ENCODE data around the gene FBXL7. TPM values are rescaled to one million over a fixed set of nuclear protein-coding genes. Genes with fewer than 3 reads are reported as not detected.

Gene FBXL7
- total and polyA plus RNA-seq, 12 donors, result 8.7 to 33.4 (median 23.5) TPM

DNA sequence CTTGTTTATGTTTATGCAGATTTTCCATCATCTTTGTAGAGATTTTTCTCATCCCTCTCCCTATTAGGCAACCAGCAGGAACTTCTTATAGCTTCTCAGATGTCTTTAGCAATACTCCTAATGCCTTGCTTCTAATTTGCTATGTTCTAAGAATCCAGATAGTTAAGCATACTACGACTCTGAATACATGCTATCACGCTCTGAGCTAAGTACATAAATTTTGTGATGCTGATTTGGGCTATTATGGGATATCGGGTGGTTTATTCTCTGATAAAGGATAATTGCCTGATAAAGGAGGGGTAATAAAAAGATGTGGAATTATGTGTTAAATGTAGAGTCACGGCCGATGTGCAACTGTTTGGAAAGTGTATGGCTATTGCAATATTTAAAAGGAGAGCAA, 6.5 kb upstream of the FBXL7 start:
- TF ChIP-seq, protein P1, sequence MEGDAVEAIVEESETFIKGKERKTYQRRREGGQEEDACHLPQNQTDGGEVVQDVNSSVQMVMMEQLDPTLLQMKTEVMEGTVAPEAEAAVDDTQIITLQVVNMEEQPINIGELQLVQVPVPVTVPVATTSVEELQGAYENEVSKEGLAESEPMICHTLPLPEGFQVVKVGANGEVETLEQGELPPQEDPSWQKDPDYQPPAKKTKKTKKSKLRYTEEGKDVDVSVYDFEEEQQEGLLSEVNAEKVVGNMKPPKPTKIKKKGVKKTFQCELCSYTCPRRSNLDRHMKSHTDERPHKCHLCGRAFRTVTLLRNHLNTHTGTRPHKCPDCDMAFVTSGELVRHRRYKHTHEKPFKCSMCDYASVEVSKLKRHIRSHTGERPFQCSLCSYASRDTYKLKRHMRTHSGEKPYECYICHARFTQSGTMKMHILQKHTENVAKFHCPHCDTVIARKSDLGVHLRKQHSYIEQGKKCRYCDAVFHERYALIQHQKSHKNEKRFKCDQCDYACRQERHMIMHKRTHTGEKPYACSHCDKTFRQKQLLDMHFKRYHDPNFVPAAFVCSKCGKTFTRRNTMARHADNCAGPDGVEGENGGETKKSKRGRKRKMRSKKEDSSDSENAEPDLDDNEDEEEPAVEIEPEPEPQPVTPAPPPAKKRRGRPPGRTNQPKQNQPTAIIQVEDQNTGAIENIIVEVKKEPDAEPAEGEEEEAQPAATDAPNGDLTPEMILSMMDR (IDR thresholded peaks at IDR 0.05), result no peak
- ATAC-seq (no peak), DNase-seq (no peak)
- H3K27ac ChIP-seq, result no peak overlapping the region
- intact Hi-C loops (cut with DNase I), result no loop called here
- 94 to 98% methylated on average over 5 of the region's 5 CpGs for WGBS, 2 donors
- H3K4me3 ChIP-seq, result no peak overlapping the region
- no peaks in the 10 kb centered on the region for H3K36me3 ChIP-seq
- no peaks in the 10 kb centered on the region for H3K27me3 ChIP-seq
- no peaks in the 10 kb centered on the region for H3K9me3 ChIP-seq
- H3K4me1 ChIP-seq, result peaks cover 0 to 4% (median 0%) of the 10 kb centered on the region in 9 donors

DNA sequence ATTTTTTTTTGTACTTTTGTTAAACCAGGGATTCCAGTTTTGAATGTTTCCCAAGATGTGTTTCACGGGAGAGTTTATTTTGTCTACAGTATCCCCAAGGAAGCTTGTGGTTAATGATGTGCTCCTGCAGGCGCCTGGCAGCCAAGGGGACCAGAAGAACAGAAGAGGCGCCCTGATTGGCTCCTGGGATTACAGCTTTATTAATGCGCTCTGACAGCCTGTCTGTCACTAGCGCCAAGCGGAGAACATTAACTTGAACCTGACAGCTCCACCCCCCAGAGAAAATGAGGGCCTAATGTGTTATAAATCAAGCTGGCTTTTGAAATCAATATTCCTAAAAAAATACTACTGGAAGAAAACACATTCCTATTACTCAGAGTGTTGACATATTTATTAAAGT, 5.0 kb upstream of the FBXL7 start:
- 78 to 80% methylated on average over 6 of the region's 6 CpGs for WGBS, 2 donors
- Histone ChIP-seq H3K4me1 (peaks cover 0 to 12% (median 6%) of the 10 kb centered on the region in 9 donors), H3K4me3 (no peak overlapping the region), H3K27me3 (peaks cover 0 to 14% (median 0%) of the 10 kb centered on the region in 7 donors), H3K9me3 (no peaks in the 10 kb centered on the region), H3K36me3 (no peaks in the 10 kb centered on the region), H3K27ac (no peak overlapping the region)
- ATAC-seq, result no peak
- TF ChIP-seq, protein P1 (IDR thresholded peaks at IDR 0.05), result no peak
- intact Hi-C loops (cut with DNase I), result loop anchor here in 1 of 10 donors (5.0 kb wide), 1 partner anchor 302 kb away; no protein-coding TSS in a partner anchor
- no peak for DNase-seq

DNA sequence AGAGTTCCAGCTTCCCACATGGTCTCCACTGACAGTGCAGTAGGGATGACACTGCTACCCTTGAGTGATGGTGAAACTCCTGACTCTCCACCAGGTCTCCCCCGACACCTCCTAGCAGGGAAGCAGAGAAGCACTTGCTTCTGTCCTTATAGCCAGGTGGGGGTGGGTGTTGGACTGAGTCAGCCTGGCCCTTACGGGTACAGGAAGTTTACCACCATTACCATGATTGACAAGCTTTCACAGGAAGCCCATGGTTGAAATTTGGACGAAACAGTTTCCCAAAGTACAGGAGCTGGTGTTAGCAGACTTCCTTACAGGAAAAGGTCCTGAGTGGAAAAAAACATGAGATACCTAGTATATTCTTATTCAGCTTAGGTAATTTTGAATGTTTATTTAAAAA, 3.1 kb upstream of the FBXL7 start:
- H3K27me3 ChIP-seq, result peaks cover 0 to 26% (median 0%) of the 10 kb centered on the region in 7 donors
- peaks cover 0 to 12% (median 8%) of the 10 kb centered on the region in 9 donors for H3K4me1 ChIP-seq
- H3K36me3 ChIP-seq, result no peaks in the 10 kb centered on the region
- no peak for ATAC-seq
- H3K4me3 ChIP-seq, result no peak overlapping the region
- WGBS, 2 donors, result 67 to 81% methylated on average over 3 of the region's 3 CpGs
- H3K27ac ChIP-seq, result no peak overlapping the region
- intact Hi-C loops (cut with DNase I), result loop anchor here in 1 of 10 donors (5.0 kb wide), 1 partner anchor 300 kb away; no protein-coding TSS in a partner anchor
- no peak for DNase-seq
- TF ChIP-seq, protein P1 (IDR thresholded peaks at IDR 0.05), result no peak
- no peaks in the 10 kb centered on the region for H3K9me3 ChIP-seq

DNA sequence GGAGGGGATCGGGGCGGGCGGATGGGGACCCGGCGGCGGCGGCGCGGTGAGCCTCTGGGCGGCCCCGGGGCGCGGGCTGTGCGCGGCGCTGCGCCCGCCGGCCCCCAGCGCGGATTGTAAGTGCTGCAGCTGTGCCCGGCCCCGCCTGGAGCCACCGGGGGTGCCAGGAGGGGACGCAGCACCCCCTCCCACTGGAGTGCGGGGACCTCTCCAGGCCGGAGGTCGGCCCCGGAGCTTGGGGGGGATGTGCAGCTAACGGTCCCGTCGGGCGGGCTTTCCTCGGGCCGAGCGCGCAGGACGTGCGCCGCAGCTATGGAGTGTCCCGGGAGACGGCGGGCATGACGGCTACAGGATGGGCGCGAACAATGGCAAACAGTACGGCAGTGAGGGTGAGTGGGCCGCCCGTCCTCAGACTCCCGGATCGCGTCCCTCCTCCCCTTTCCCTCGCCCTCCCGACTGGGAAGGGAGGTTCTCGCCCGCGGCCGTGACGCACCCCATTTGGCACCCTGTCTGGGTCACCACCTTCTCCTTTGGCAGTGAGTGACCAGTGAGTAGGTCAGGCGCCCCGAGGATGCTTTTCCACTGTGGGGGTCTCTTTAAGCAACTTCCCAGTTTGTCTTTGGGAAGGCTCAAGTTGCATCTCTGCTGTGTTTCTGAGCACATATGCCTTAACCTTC, 483 bp downstream of the FBXL7 start:
- DNase-seq, result peak; percentile 70 to 75
- peak overlapping the region; percentile 71 to 96 (median 82) for H3K4me3 ChIP-seq
- peak; percentile 57 to 83 (median 70) for ATAC-seq
- H3K36me3 ChIP-seq, result peaks cover 0 to 6% (median 0%) of the 10 kb centered on the region in 9 donors
- H3K9me3 ChIP-seq, result no peaks in the 10 kb centered on the region
- TF ChIP-seq, protein P1 (IDR thresholded peaks at IDR 0.05), result no peak
- WGBS, 2 donors, result 0 to 1% methylated on average over 51 to 61 of the region's 61 CpGs
- intact Hi-C loops (cut with DNase I), result loop anchor here in 7 of 10 donors (2.0 to 10.0 kb wide), 6 partner anchors 124 to 324 kb away; no protein-coding TSS in a partner anchor
- H3K27ac ChIP-seq, result peak overlapping the region; percentile 83 to 97 (median 90)
- H3K27me3 ChIP-seq, result peaks cover 0 to 26% (median 0%) of the 10 kb centered on the region in 7 donors
- peaks cover 3 to 38% (median 31%) of the 10 kb centered on the region in 9 donors for H3K4me1 ChIP-seq

All from heart right ventricle (tissue), 16 donors.